ENCODE data around the gene RRAGC.

- no peak for TF ChIP-seq CTCF (IDR thresholded peaks at IDR 0.05)
- TF ChIP-seq POLR2A (IDR thresholded peaks at IDR 0.05) = no peak
These were observed 43.5 kb downstream of the RRAGC start for GRCh38 chr1:38815903-38816627.
